ENCODE measurements around the gene MYO7A. TPM values are rescaled to one million over a fixed set of nuclear protein-coding genes. Genes with fewer than 3 reads are reported as not detected.

MYO7A gene
- total RNA-seq, 1 donor from 2014 or later = 11.6 TPM

- no peak overlapping the region for H3K27ac Mint-ChIP-seq (ENCODE audit: unreplicated experiment)
- H3K27me3 Mint-ChIP-seq (ENCODE audit: unreplicated experiment) = peaks cover 2% of the 10 kb centered on the region
- DNase-seq = no peak
- peaks cover 27% of the 10 kb centered on the region for H3K4me1 Mint-ChIP-seq (ENCODE audit: low read depth, unreplicated experiment)
- no peak overlapping the region for H3K4me3 Mint-ChIP-seq (ENCODE audit: unreplicated experiment)
- no peak for TF ChIP-seq CTCF (IDR thresholded peaks at IDR 0.05; ENCODE audit: partially characterized antibody, unreplicated experiment)
- H3K9me3 Mint-ChIP-seq (ENCODE audit: unreplicated experiment) = peaks cover 3% of the 10 kb centered on the region
- H3K36me3 Mint-ChIP-seq (ENCODE audit: unreplicated experiment) = no peaks in the 10 kb centered on the region
These were observed 13.0 kb downstream of the MYO7A start for GRCh38 chr11:77141034-77141433.

GRCh38 chr11:77141475-77141874, 13.4 kb downstream of the MYO7A start:
- Mint-ChIP-seq H3K27me3 (ENCODE audit: unreplicated experiment) (peaks cover 3% of the 10 kb centered on the region), H3K4me1 (ENCODE audit: low read depth, unreplicated experiment) (peaks cover 30% of the 10 kb centered on the region), H3K36me3 (ENCODE audit: unreplicated experiment) (no peaks in the 10 kb centered on the region), H3K27ac (ENCODE audit: unreplicated experiment) (no peak overlapping the region), H3K9me3 (ENCODE audit: unreplicated experiment) (peaks cover 3% of the 10 kb centered on the region), H3K4me3 (ENCODE audit: unreplicated experiment) (no peak overlapping the region)
- DNase-seq = no peak
- TF ChIP-seq CTCF (IDR thresholded peaks at IDR 0.05; ENCODE audit: partially characterized antibody, unreplicated experiment) = no peak

- H3K9me3 Mint-ChIP-seq (ENCODE audit: unreplicated experiment) = peaks cover 6% of the 10 kb centered on the region
- no peaks in the 10 kb centered on the region for H3K36me3 Mint-ChIP-seq (ENCODE audit: unreplicated experiment)
- peaks cover 34% of the 10 kb centered on the region for H3K4me1 Mint-ChIP-seq (ENCODE audit: low read depth, unreplicated experiment)
- no peak for TF ChIP-seq CTCF (IDR thresholded peaks at IDR 0.05; ENCODE audit: partially characterized antibody, unreplicated experiment)
- H3K27me3 Mint-ChIP-seq (ENCODE audit: unreplicated experiment) = peaks cover 8% of the 10 kb centered on the region
- H3K27ac Mint-ChIP-seq (ENCODE audit: unreplicated experiment) = no peak overlapping the region
- H3K4me3 Mint-ChIP-seq (ENCODE audit: unreplicated experiment) = no peak overlapping the region
- no peak for DNase-seq
These were observed 14.3 kb downstream of the MYO7A start for GRCh38 chr11:77142091-77142975.

GRCh38 chr11:77143405-77144020, 15.5 kb downstream of the MYO7A start:
- no peak for DNase-seq
- Mint-ChIP-seq H3K9me3 (ENCODE audit: unreplicated experiment) (peaks cover 8% of the 10 kb centered on the region), H3K36me3 (ENCODE audit: unreplicated experiment) (no peaks in the 10 kb centered on the region), H3K27ac (ENCODE audit: unreplicated experiment) (no peak overlapping the region), H3K4me1 (ENCODE audit: low read depth, unreplicated experiment) (peaks cover 39% of the 10 kb centered on the region), H3K4me3 (ENCODE audit: unreplicated experiment) (no peak overlapping the region), H3K27me3 (ENCODE audit: unreplicated experiment) (peaks cover 8% of the 10 kb centered on the region)
- no peak for TF ChIP-seq CTCF (IDR thresholded peaks at IDR 0.05; ENCODE audit: partially characterized antibody, unreplicated experiment)

Data from glutamatergic neuron (in vitro differentiated cells).